HEK293T (cell line): ENCODE results near the gene TTC28.

ENCODE experiments used
- FOXA1 ChIP-seq: fragments of 450-650 bp; IDR thresholded peaks from 2 replicates; pipeline ENCODE4 v1.6.1; 2016; ENCODE audit warnings: mild to moderate bottlenecking
- LEF1 ChIP-seq: fragments of 450-650 bp; IDR thresholded peaks from 2 replicates; pipeline ENCODE4 v1.6.1; 2017; ENCODE audit warnings: mild to moderate bottlenecking, borderline replicate concordance
- SUZ12 ChIP-seq: fragments of 450-650 bp; IDR thresholded peaks from 2 replicates; pipeline ENCODE4 v1.6.1; 2016; ENCODE audit warnings: mild to moderate bottlenecking

DNA sequence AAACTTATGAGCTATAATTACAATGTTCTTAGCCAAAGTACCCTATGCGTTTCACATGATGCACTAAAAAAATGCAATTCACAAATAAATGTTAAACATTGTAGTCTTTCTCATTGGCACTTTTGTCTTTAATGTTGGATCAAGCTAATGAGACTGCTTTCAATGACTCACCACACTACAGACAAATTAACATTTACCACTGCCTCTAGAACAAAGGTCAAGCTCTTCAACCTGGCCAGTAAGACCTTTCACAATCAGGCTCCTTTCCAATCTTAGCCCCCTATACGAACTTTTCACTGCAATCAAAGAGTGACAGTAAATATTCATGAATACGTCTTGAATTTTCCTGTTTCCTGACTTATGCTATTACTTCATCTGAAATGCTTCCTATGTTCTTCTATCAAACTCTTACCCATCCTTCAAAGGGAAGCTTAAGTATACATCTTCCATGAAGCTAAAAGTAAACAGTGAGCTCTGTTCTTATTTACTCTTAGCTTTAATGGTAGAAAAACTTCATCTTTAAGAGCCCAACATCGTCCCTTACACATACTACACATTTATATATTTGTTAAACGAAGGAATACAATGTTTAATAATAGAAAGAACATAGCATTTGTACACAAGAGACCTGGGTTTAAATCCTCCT, 433.9 kb downstream of the TTC28 start:
- TF ChIP-seq LEF1 (no peak), SUZ12 (no peak), FOXA1 (no peak)
